ENCODE results near the gene RAMP1. TPM values are rescaled to one million over a fixed set of nuclear protein-coding genes. Genes with fewer than 3 reads are reported as not detected.
A peak's percentile ranks its signal among the peaks of the same experiment; 100 is the strongest.

RAMP1 gene
- total and polyA plus RNA-seq, 2 experiments from 2014 or later, result 134 to 329 TPM

GRCh38 chr2:237921967-237922492 is 62.6 kb downstream of the RAMP1 start:
- no peaks in the 10 kb centered on the region for H4K20me1 ChIP-seq (ENCODE audit: insufficient read depth, poor library complexity, severe bottlenecking)
- H3K27ac ChIP-seq, result no peak overlapping the region
- WGBS (ENCODE audit: low lambda C conversion rate, missing lambda C conversion rate), result 89% methylated on average over 10 of the region's 10 CpGs
- DNase-seq (ENCODE audit: low spot score), result no peak
- no peaks in the 10 kb centered on the region for H3K79me2 ChIP-seq
- peaks cover 5% of the 10 kb centered on the region for H3K4me1 ChIP-seq (ENCODE audit: insufficient read depth)
- TF ChIP-seq EZH2phosphoT487 (IDR thresholded peaks at IDR 0.05; ENCODE audit: low read depth, severe bottlenecking, unreplicated experiment) (no peak), EZH2 (IDR thresholded peaks at IDR 0.05; ENCODE audit: borderline replicate concordance) (no peak), CTCF (IDR thresholded peaks at IDR 0.05; ENCODE audit: poor library complexity) (no peak)
- H3K9me2 ChIP-seq (replicated peaks; ENCODE audit: insufficient read depth), result no peaks in the 10 kb centered on the region
- H3K4me3 ChIP-seq, result no peak overlapping the region
- H2AFZ ChIP-seq, result no peak overlapping the region
- no peaks in the 10 kb centered on the region for H3K36me3 ChIP-seq (replicated peaks; ENCODE audit: insufficient read depth, low read depth)
- no peaks in the 10 kb centered on the region for H3K9me3 ChIP-seq (ENCODE audit: low read depth)
- H3K27me3 ChIP-seq, result no peaks in the 10 kb centered on the region
- no peak overlapping the region for H3K4me2 ChIP-seq

DNA sequence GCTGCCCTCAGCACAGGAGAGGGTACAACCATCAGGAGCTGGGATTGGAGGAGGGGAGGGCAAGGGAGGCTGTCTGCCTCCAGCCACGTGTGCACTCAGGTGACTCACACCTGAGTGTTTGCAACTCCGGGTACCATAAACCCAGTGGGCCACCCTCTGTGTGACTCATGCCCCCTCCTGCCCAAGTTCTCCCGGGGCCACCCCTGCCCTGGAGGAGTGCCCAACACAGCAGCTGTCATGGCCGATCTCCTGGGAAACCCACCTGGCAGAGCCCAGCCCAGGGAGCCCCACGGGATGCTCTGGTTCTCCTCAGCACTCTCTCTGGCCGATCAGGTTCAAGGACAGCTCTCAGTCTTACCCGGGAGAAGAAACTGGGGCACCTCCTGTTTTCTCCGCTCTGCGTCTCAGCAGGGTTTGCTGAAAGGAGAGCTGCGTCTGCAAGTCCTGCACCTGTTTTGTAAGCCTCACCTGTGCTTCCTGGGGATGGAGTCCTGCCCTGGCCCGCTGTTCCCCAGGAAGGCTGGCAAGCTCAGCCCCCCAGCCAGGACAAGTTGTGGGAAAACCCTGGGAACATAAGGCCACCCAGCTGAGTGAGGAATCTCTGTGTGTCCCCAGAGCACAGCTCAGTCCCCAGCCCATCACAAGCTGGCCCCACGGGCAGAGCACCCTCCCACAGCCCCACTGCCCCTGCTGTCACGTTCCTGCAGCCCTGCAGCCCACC is 63.4 kb downstream of the RAMP1 start:
- H3K9me3 ChIP-seq (ENCODE audit: low read depth), result no peaks in the 10 kb centered on the region
- peak overlapping the region; percentile 40 for H3K27ac ChIP-seq
- H4K20me1 ChIP-seq (ENCODE audit: insufficient read depth, poor library complexity, severe bottlenecking), result no peaks in the 10 kb centered on the region
- H3K79me2 ChIP-seq, result no peaks in the 10 kb centered on the region
- H3K4me3 ChIP-seq, result no peak overlapping the region
- H3K4me1 ChIP-seq (ENCODE audit: insufficient read depth), result peaks cover 5% of the 10 kb centered on the region
- H2AFZ ChIP-seq, result no peak overlapping the region
- peak; percentile 72 for DNase-seq (ENCODE audit: low spot score)
- no peak for TF ChIP-seq EZH2 (IDR thresholded peaks at IDR 0.05; ENCODE audit: borderline replicate concordance)
- TF ChIP-seq EZH2phosphoT487 (IDR thresholded peaks at IDR 0.05; ENCODE audit: low read depth, severe bottlenecking, unreplicated experiment), result no peak
- TF ChIP-seq CTCF (IDR thresholded peaks at IDR 0.05; ENCODE audit: poor library complexity), result no peak
- no peaks in the 10 kb centered on the region for H3K36me3 ChIP-seq (replicated peaks; ENCODE audit: insufficient read depth, low read depth)
- H3K27me3 ChIP-seq, result no peaks in the 10 kb centered on the region
- H3K9me2 ChIP-seq (replicated peaks; ENCODE audit: insufficient read depth), result no peaks in the 10 kb centered on the region
- 54% methylated on average over 13 of the region's 13 CpGs for WGBS (ENCODE audit: low lambda C conversion rate, missing lambda C conversion rate)
- H3K4me2 ChIP-seq, result peak overlapping the region; percentile 64

DNA sequence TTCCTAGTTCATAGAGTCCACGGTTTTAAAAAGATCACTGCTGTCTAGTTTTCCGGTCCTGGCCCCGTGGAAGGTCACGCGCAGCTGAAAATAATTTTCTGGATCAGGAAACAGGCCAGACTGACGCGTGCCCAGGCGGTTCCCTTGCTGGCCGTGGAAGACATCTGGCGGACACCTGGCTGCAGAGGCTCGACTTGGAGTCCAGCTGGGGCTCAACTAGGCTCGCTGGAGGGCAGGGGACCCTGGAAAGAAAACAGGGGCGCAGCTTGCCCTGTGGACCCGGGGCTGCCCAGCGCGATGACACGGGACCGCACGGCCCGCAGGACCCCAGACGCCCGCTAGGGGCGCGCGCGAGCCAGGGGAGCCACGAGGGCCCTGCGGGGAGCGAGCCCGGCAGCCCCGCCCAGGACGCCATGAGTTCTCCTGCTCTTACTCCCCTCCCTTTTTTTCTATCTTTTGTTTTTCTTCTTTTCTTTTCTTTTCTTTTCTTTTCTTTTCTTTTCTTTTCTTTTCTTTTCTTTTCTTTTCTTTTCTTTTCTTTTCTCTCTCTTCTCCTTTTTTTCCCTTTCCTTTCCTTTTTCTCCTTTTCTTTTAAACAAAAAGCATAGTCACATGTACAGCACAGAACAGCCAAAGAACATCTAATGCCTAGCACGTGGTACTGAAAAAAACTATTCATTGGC is 64.2 kb downstream of the RAMP1 start:
- H3K36me3 ChIP-seq (replicated peaks; ENCODE audit: insufficient read depth, low read depth), result no peaks in the 10 kb centered on the region
- no peaks in the 10 kb centered on the region for H3K9me2 ChIP-seq (replicated peaks; ENCODE audit: insufficient read depth)
- H3K4me2 ChIP-seq, result peak overlapping the region; percentile 64
- no peak overlapping the region for H3K4me3 ChIP-seq
- H3K27ac ChIP-seq, result peak overlapping the region; percentile 40
- H4K20me1 ChIP-seq (ENCODE audit: insufficient read depth, poor library complexity, severe bottlenecking), result no peaks in the 10 kb centered on the region
- H3K27me3 ChIP-seq, result no peaks in the 10 kb centered on the region
- peak overlapping the region; percentile 24 for H2AFZ ChIP-seq
- no peaks in the 10 kb centered on the region for H3K79me2 ChIP-seq
- TF ChIP-seq EZH2phosphoT487 (IDR thresholded peaks at IDR 0.05; ENCODE audit: low read depth, severe bottlenecking, unreplicated experiment) (no peak), CTCF (IDR thresholded peaks at IDR 0.05; ENCODE audit: poor library complexity) (peak; percentile 90)
- H3K4me1 ChIP-seq (ENCODE audit: insufficient read depth), result peaks cover 5% of the 10 kb centered on the region
- 16% methylated on average over 32 of the region's 33 CpGs for WGBS (ENCODE audit: low lambda C conversion rate, missing lambda C conversion rate)
- DNase-seq (ENCODE audit: low spot score), result peak; percentile 87
- no peaks in the 10 kb centered on the region for H3K9me3 ChIP-seq (ENCODE audit: low read depth)

All from hepatocyte (in vitro differentiated cells).